Central memory CD8-positive, alpha-beta T cell (primary cell): ENCODE results near the gene TAB2.

Experiments
- ATAC-seq: fragments of 150-1000 bp; cut with Tn5 transposase; replicated peaks from 2 replicates; pipeline ENCODE4 v1.10.0; 2022; ENCODE audit warnings: mild to moderate bottlenecking, moderate FRiP score, moderate number of reproducible peaks; ENCODE audit not compliant: poor library complexity, severe bottlenecking; ENCODE audit errors: extremely low read depth
- DNase-seq, 2 donors: peaks; one replicate each; pipeline ENCODE4 v3.0.0; 2021; ENCODE audit warnings: low spot score in 2 of 2
- H3K27ac Mint-ChIP-seq: one replicate; pipeline ENCODE4 v1.8.0; 2022; ENCODE audit warnings: low read depth, mild to moderate bottlenecking, moderate library complexity, mixed read lengths
- H3K27me3 Mint-ChIP-seq: one replicate; pipeline ENCODE4 v1.8.0; 2022; ENCODE audit warnings: mixed read lengths
- H3K36me3 Mint-ChIP-seq: one replicate; pipeline ENCODE4 v1.8.0; 2022; ENCODE audit warnings: mild to moderate bottlenecking, moderate library complexity, mixed read lengths; ENCODE audit not compliant: insufficient read depth
- H3K4me1 Mint-ChIP-seq: one replicate; pipeline ENCODE4 v1.8.0; 2022; ENCODE audit warnings: mixed read lengths
- H3K4me3 Mint-ChIP-seq: one replicate; pipeline ENCODE4 v1.8.0; 2022; ENCODE audit warnings: mild to moderate bottlenecking, moderate library complexity, mixed read lengths
- H3K9me3 Mint-ChIP-seq: one replicate; pipeline ENCODE4 v1.8.0; 2022; ENCODE audit warnings: mixed read lengths

The TAB2 gene

DNA sequence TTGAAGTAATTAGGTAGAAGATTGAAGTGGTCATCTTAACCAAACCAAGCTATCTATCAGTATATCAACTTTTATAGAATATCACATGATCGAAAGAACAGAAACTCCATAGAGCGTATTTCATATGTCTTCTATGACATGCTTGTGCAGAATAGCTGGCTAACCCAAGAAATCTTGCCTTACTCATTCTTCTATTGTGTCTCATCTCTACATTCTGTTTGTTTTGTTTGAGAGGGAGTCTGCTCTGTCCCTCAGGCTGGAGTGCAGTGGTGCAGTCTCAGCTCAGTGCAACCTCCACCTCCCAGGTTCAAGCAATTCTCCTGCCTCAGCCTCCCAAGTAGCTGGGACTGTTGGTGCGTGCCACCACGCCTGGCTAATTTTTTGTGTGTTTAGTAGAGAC, 10.6 kb downstream of the TAB2 start:
- H3K27ac Mint-ChIP-seq = no peak overlapping the region
- no peak overlapping the region for H3K4me3 Mint-ChIP-seq
- H3K36me3 Mint-ChIP-seq = peaks cover 4% of the 10 kb centered on the region
- no peaks in the 10 kb centered on the region for H3K9me3 Mint-ChIP-seq
- H3K27me3 Mint-ChIP-seq = no peaks in the 10 kb centered on the region
- ATAC-seq = no peak
- no peak for DNase-seq
- H3K4me1 Mint-ChIP-seq = peaks cover 70% of the 10 kb centered on the region

DNA sequence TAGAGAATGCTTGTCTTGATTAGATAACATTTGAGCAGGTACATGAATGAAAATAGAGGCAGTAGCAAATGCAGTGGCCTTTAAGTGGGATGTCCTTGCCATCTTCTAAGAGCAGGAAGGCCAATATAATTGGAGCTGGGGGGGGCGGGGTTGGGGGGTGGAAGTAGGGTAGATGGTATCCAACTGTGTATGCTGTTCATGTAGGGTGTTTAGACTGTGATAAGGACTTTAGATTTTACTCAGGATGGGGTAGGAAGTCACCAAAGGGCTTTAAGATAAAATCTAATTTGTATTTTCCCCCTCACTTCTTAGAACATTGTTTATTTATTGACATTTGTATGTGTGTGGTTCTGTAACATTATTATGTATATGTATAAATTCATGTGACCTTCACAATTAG, 12.0 kb downstream of the TAB2 start:
- ATAC-seq (no peak), DNase-seq (no peak)
- H3K36me3 Mint-ChIP-seq = peaks cover 4% of the 10 kb centered on the region
- peak overlapping the region; percentile 44 for H3K4me3 Mint-ChIP-seq
- no peaks in the 10 kb centered on the region for H3K27me3 Mint-ChIP-seq
- peak overlapping the region; percentile 14 for H3K27ac Mint-ChIP-seq
- H3K9me3 Mint-ChIP-seq = no peaks in the 10 kb centered on the region
- H3K4me1 Mint-ChIP-seq = peaks cover 74% of the 10 kb centered on the region

DNA sequence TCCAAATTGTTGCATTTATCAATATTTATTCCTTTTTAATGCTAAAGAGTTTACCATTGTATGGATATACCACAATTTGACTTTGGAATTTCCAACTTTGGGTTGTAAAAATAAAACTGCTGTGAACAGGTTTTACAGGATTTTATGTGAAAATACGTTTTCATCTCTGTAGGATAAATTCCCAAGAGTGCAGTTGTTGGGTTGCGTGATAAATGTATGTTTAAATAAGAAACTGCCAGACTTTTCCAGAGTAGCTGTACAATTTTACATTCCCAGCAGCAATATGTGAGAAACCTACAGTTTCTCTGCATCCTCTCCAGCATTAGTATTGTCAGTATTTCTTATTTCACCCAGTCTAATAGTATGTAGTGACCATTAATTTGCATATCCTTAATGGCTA, 12.6 kb downstream of the TAB2 start:
- DNase-seq = no peak
- peaks cover 78% of the 10 kb centered on the region for H3K4me1 Mint-ChIP-seq
- peaks cover 4% of the 10 kb centered on the region for H3K36me3 Mint-ChIP-seq
- no peak overlapping the region for H3K27ac Mint-ChIP-seq
- H3K4me3 Mint-ChIP-seq = peak overlapping the region; percentile 9
- no peaks in the 10 kb centered on the region for H3K9me3 Mint-ChIP-seq
- H3K27me3 Mint-ChIP-seq = no peaks in the 10 kb centered on the region
- no peak for ATAC-seq

- H3K36me3 Mint-ChIP-seq = peaks cover 4% of the 10 kb centered on the region
- ATAC-seq = no peak
- no peak for DNase-seq
- no peaks in the 10 kb centered on the region for H3K9me3 Mint-ChIP-seq
- H3K4me3 Mint-ChIP-seq = peak overlapping the region; percentile 9
- H3K4me1 Mint-ChIP-seq = peaks cover 79% of the 10 kb centered on the region
- peak overlapping the region; percentile 66 for H3K27ac Mint-ChIP-seq
- no peaks in the 10 kb centered on the region for H3K27me3 Mint-ChIP-seq
Measured at GRCh38 chr6:149331043-149331807, 13.7 kb downstream of the TAB2 start.

- Mint-ChIP-seq H3K27me3 (no peaks in the 10 kb centered on the region), H3K4me1 (peaks cover 85% of the 10 kb centered on the region), H3K36me3 (peaks cover 2% of the 10 kb centered on the region), H3K9me3 (no peaks in the 10 kb centered on the region), H3K4me3 (peak overlapping the region; percentile 9), H3K27ac (peak overlapping the region; percentile 66)
- DNase-seq (no peak), ATAC-seq (no peak)
Measured at GRCh38 chr6:149331871-149332270, 14.4 kb downstream of the TAB2 start.

DNA sequence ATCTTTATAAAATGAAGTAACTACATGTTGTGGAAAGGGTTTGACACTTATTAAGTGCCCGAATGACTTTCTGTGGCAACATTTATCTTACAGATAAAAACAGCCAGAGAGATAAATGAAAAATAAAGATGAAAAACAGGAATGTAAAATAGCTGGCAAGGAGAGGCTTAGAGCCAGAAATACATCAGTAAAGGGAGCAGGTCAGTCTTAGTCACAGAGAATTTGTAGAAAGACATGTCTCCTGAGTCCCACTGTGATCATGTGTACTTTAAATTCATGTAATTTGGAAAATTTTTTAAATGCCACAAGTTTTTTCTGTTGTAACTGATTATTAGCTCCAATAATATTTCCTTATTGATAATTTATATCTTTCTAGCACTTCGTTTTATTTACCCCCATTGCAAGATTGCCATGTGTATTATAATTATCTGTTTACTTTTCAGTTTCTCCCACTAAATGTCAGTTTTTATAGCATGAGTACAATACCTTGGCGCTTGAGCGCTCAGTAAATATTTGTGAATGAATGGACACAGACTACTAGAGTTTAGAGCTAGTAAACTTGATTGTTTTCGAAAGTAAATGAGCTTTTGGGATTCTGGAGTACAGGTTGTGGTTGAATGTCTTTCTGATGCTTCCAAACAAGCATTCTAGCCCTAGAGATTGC, 15.2 kb downstream of the TAB2 start:
- Mint-ChIP-seq H3K36me3 (peaks cover 2% of the 10 kb centered on the region), H3K27ac (no peak overlapping the region)
- no peak for DNase-seq

DNA sequence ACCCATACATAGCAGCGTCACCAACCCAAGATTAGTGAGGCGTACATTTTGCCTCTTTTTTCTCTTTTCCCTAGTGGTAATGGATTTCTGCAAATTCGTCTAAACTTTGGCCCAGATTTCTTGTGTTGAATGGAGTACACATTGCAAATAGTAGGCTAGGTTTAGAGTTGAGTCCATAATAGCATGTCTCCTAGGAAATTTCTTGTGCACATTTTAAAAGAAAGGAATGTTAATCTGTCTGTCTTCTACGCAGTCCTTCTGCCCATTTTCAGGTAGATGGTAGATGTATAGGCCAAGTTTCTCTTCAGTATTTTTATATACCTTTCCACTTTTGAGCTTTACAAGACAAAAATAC, 15.7 kb downstream of the TAB2 start:
- ATAC-seq (no peak), DNase-seq (no peak)
- H3K9me3 Mint-ChIP-seq = no peaks in the 10 kb centered on the region
- no peak overlapping the region for H3K27ac Mint-ChIP-seq
- no peak overlapping the region for H3K4me3 Mint-ChIP-seq
- H3K4me1 Mint-ChIP-seq = peaks cover 87% of the 10 kb centered on the region
- H3K27me3 Mint-ChIP-seq = no peaks in the 10 kb centered on the region
- peaks cover 2% of the 10 kb centered on the region for H3K36me3 Mint-ChIP-seq

More for the DNA sequence above, 15.2 kb downstream of the TAB2 start:
- no peaks in the 10 kb centered on the region for H3K27me3 Mint-ChIP-seq
- peaks cover 87% of the 10 kb centered on the region for H3K4me1 Mint-ChIP-seq
- H3K4me3 Mint-ChIP-seq = no peak overlapping the region
- H3K9me3 Mint-ChIP-seq = no peaks in the 10 kb centered on the region
- no peak for ATAC-seq

- H3K27me3 Mint-ChIP-seq = no peaks in the 10 kb centered on the region
- no peaks in the 10 kb centered on the region for H3K9me3 Mint-ChIP-seq
- H3K4me1 Mint-ChIP-seq = peaks cover 86% of the 10 kb centered on the region
- DNase-seq = no peak
- H3K36me3 Mint-ChIP-seq = peaks cover 2% of the 10 kb centered on the region
- no peak for ATAC-seq
- no peak overlapping the region for H3K27ac Mint-ChIP-seq
- H3K4me3 Mint-ChIP-seq = peak overlapping the region; percentile 12
Measured at GRCh38 chr6:149334201-149334600, 16.7 kb downstream of the TAB2 start.

- Mint-ChIP-seq H3K4me3 (peak overlapping the region; percentile 12), H3K4me1 (peaks cover 81% of the 10 kb centered on the region), H3K27ac (no peak overlapping the region), H3K27me3 (no peaks in the 10 kb centered on the region), H3K9me3 (no peaks in the 10 kb centered on the region), H3K36me3 (peaks cover 2% of the 10 kb centered on the region)
- DNase-seq = no peak
- no peak for ATAC-seq
Measured at GRCh38 chr6:149334682-149335160, 17.2 kb downstream of the TAB2 start.

- peaks cover 1% of the 10 kb centered on the region for H3K36me3 Mint-ChIP-seq
- DNase-seq = no peak
- H3K27ac Mint-ChIP-seq = peak overlapping the region; percentile 7
- peak overlapping the region; percentile 10 for H3K4me3 Mint-ChIP-seq
- peaks cover 75% of the 10 kb centered on the region for H3K4me1 Mint-ChIP-seq
- no peaks in the 10 kb centered on the region for H3K9me3 Mint-ChIP-seq
- no peaks in the 10 kb centered on the region for H3K27me3 Mint-ChIP-seq
- peak; percentile 37 for ATAC-seq
Measured at GRCh38 chr6:149335924-149336608, 18.6 kb downstream of the TAB2 start.

DNA sequence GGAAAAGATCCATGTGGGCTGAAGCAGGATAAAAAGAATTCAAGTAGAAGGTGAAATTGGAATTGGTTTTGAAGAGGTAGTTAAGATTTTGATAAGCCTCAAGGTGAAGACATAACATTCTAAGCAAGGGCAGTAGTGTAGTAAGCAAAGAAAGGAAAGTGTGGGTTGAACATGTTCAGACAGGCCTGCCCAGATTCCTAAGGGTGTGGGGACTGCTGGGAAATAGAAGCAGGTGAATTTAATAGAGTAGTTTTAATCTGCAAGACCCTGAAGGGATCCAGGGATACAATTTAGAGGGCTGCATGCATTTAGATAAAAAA, 19.1 kb downstream of the TAB2 start:
- Mint-ChIP-seq H3K9me3 (no peaks in the 10 kb centered on the region), H3K36me3 (peaks cover 1% of the 10 kb centered on the region), H3K27me3 (no peaks in the 10 kb centered on the region), H3K4me1 (peaks cover 75% of the 10 kb centered on the region), H3K4me3 (peak overlapping the region; percentile 10), H3K27ac (peak overlapping the region; percentile 7)
- no peak for DNase-seq
- ATAC-seq = no peak

DNA sequence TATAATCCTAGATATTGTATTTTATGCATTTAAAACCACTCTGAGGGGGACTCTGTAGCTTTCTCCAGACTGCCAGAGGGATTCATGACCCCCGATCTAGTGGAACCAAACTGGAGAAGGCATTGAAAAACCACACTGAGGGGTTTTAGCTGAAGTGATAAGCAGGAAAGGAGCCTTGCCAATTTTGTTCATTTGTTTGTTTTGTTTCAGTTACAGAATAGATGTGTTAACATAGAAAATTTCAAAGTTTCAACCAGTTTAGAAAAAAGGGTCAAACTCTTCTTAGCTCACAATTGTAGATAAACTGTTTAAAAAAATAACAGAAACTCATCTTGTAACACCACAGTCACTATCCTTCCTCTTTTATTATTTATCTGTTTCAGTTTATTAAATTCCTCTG, 19.8 kb downstream of the TAB2 start:
- Mint-ChIP-seq H3K27me3 (no peaks in the 10 kb centered on the region), H3K4me1 (peaks cover 75% of the 10 kb centered on the region), H3K4me3 (no peak overlapping the region), H3K9me3 (no peaks in the 10 kb centered on the region), H3K36me3 (no peaks in the 10 kb centered on the region), H3K27ac (no peak overlapping the region)
- no peak for ATAC-seq
- DNase-seq = no peak

GRCh38 chr6:149340200-149340599, 22.7 kb downstream of the TAB2 start:
- Mint-ChIP-seq H3K36me3 (peaks cover 5% of the 10 kb centered on the region), H3K4me1 (peaks cover 66% of the 10 kb centered on the region), H3K9me3 (no peaks in the 10 kb centered on the region), H3K27me3 (no peaks in the 10 kb centered on the region), H3K27ac (no peak overlapping the region), H3K4me3 (no peak overlapping the region)
- no peak for DNase-seq
- no peak for ATAC-seq
